HepG2 (cell line): ENCODE measurements around the gene SMG7. TPM values are rescaled to one million over a fixed set of nuclear protein-coding genes. Genes with fewer than 3 reads are reported as not detected.

Experiments used
- ATAC-seq: fragments of 200-7000 bp; cut with Tn5 transposase; 3 replicates; pipeline ENCODE4 v1.9.1; 2020; ENCODE audit warnings: mild to moderate bottlenecking, moderate library complexity
- BruUV-seq: library from RNA; stranded (reverse); fragments of 400-500 nt; replicated peaks from 2 replicates; lab custom pipeline; 2021; lab: Mats Ljungman, UMichigan
- CTCF ChIA-PET: fragments of 300-600 bp; formaldehyde crosslinking; extraction: SDS; loops from one replicate; lab custom pipeline; 2021; ENCODE audit warnings: low total read pairs, inconsistent platforms, low intra/inter-chr PET ratio; lab: Yijun Ruan, JAX
- POLR2A ChIA-PET: fragments of 350-600 bp; sonication (Branson Sonifier 250); formaldehyde crosslinking; loops from one replicate; lab custom pipeline; 2020; ENCODE audit warnings: antibody characterized with exemption, inconsistent platforms; lab: Yijun Ruan, JAX
- DNase-seq: peaks from one replicate; pipeline ENCODE4 v3.0.0-alpha.2; 2015; ENCODE audit warnings: low spot score
- FAIRE-seq: peaks from 3 replicates; lab custom pipeline; 2011; peaks lifted over from hg19 to GRCh38; lab: Jason Lieb, UNC
- H2AFZ ChIP-seq: one replicate; pipeline ENCODE4 v1.6.1; 2011; ENCODE audit warnings: low read length, inconsistent platforms
- H3K27ac ChIP-seq: fragments of 300-600 bp; 3 replicates; pipeline ENCODE4 v1.8.0; 2011; ENCODE audit warnings: mixed run types, mild to moderate bottlenecking, mixed read lengths, low read length, inconsistent platforms; ENCODE audit not compliant: insufficient read depth; ENCODE audit errors: extremely low read length
- H3K27me3 ChIP-seq, 2 experiments: fragments of 200-600 bp in 1 of 2; 2 replicates in 1 of 2; 3 replicates in 1 of 2; pipeline versions ENCODE4 v1.6.0 to v1.8.0; 2011; ENCODE audit warnings: low read length in 2 of 2, mild to moderate bottlenecking in 2 of 2, moderate library complexity in 2 of 2, inconsistent platforms in 1 of 2; ENCODE audit not compliant: insufficient read depth in 2 of 2, control insufficient read depth in 1 of 2
- H3K36me3 ChIP-seq, 2 experiments: fragments of 200-600 bp in 1 of 2; replicated peaks in 1 of 2; 2 replicates in 1 of 2; 3 replicates in 1 of 2; pipeline versions ENCODE4 v1.5.1 to v1.8.0; 2011; ENCODE audit warnings: low read length in 2 of 2, inconsistent platforms in 1 of 2; ENCODE audit not compliant: insufficient read depth in 2 of 2, control insufficient read depth in 1 of 2
- H3K4me1 ChIP-seq: 2 replicates; pipeline ENCODE4 v1.5.1; 2012; ENCODE audit warnings: low read length, inconsistent platforms; ENCODE audit not compliant: insufficient read depth
- H3K4me2 ChIP-seq: 2 replicates; pipeline ENCODE4 v1.6.0; 2011; ENCODE audit warnings: low read depth, low read length, inconsistent platforms
- H3K4me3 ChIP-seq, 3 experiments: fragments of 200-600 bp in 1 of 3; sonication (generic), shearing (Covaris generic) in 1 of 3; replicated peaks in 1 of 3; 2 replicates each; pipeline ENCODE4 v1.5.1; 2011 to 2016; ENCODE audit warnings: low read length in 3 of 3, inconsistent platforms in 2 of 3, low read depth in 2 of 3, mild to moderate bottlenecking in 2 of 3, control low read depth in 1 of 3, mixed read lengths in 1 of 3; ENCODE audit not compliant: insufficient read depth in 1 of 3
- H3K79me2 ChIP-seq: one replicate; pipeline ENCODE4 v1.6.1; 2011; ENCODE audit warnings: low read length, inconsistent platforms; ENCODE audit not compliant: insufficient read depth
- H3K9ac ChIP-seq: 2 replicates; pipeline ENCODE4 v1.6.0; 2011; ENCODE audit warnings: mild to moderate bottlenecking, low read depth, low read length, inconsistent platforms; ENCODE audit not compliant: insufficient read depth
- H3K9me3 ChIP-seq: 2 replicates; pipeline ENCODE4 v1.5.1; 2012; ENCODE audit warnings: mild to moderate bottlenecking, low read length
- H4K20me1 ChIP-seq: 2 replicates; pipeline ENCODE4 v1.6.0; 2011; ENCODE audit warnings: inconsistent platforms, mild to moderate bottlenecking, low read length, moderate library complexity; ENCODE audit not compliant: insufficient read depth
- GABPB1 ChIP-seq: IDR thresholded peaks from 2 replicates; pipeline ENCODE4 v1.6.1; 2016; ENCODE audit warnings: mild to moderate bottlenecking, missing genetic modification reagents, moderate library complexity, missing compliant biosample characterization
- NR2F2 ChIP-seq: IDR thresholded peaks from 2 replicates; pipeline ENCODE4 v1.6.1; 2012; ENCODE audit warnings: low read depth, inconsistent platforms, borderline replicate concordance
- PHF21A ChIP-seq: sonication (generic); formaldehyde crosslinking; IDR thresholded peaks from 2 replicates; pipeline ENCODE4 v1.5.0; 2020; ENCODE audit warnings: mild to moderate bottlenecking, missing genetic modification reagents
- SALL1 ChIP-seq: sonication (generic); formaldehyde crosslinking; IDR thresholded peaks from 2 replicates; pipeline ENCODE4 v1.8.0; 2022; ENCODE audit warnings: mild to moderate bottlenecking, missing genetic modification reagents
- ZBTB21 ChIP-seq: sonication (generic); formaldehyde crosslinking; IDR thresholded peaks from 2 replicates; pipeline ENCODE4 v1.4.0; 2020; ENCODE audit warnings: missing genetic modification reagents
- ZNF136 ChIP-seq: sonication (generic); formaldehyde crosslinking; IDR thresholded peaks from 2 replicates; pipeline ENCODE4 v1.8.1; 2022; ENCODE audit warnings: low read depth, mild to moderate bottlenecking, moderate library complexity, missing genetic modification reagents
- ZNF572 ChIP-seq: sonication (generic); formaldehyde crosslinking; IDR thresholded peaks from 2 replicates; pipeline ENCODE4 v1.5.1; 2020; ENCODE audit warnings: mild to moderate bottlenecking, missing genetic modification reagents
- ZNF777 ChIP-seq: sonication (generic); formaldehyde crosslinking; IDR thresholded peaks from 2 replicates; pipeline ENCODE4 v1.4.0; 2020; ENCODE audit warnings: missing genetic modification reagents
- WGBS: methylation state at CpG from one replicate; pipeline ENCODE4 v1.1.6; 2017; ENCODE audit warnings: low lambda C conversion rate; 5-methylcytosine and 5-hydroxymethylcytosine counted together
- in situ Hi-C: cut with HindIII; loops from 2 replicates; pipeline ENCODE4 v1.10.0; 2017; ENCODE audit warnings: low pct_unique_long_range_greater_than_20kb; ENCODE audit not compliant: extremely low pct_ligation_motif_present
- intact Hi-C: fragments of 100-400 bp; cut with micrococcal nuclease; formaldehyde crosslinking; loops from one replicate; pipeline ENCODE4 v1.10.0; 2022; ENCODE audit not compliant: unreplicated experiment
- polyA plus RNA-seq, 8 experiments: library from polyadenylated mRNA; depleted of rRNA in 3 of 8; stranded (reverse) in 7 of 8; unstranded in 1 of 8; fragments of >200 nt; fragmentation: Illumina TruSeq in 4 of 8; extraction: Trizol in 4 of 8; gene quantifications; 2 replicates each; pipeline versions ENCODE4 v1.2.1 to v1.2.3, GENCODE V29; 2011 to 2016; ENCODE audit warnings: low read depth in 4 of 8, missing spikeins in 1 of 8, mixed read lengths in 1 of 8; ENCODE audit not compliant: insufficient read depth in 1 of 8
- total RNA-seq, 5 experiments: library from RNA; depleted of rRNA; stranded (reverse); fragments of >200 nt; fragmentation: Illumina TruSeq; extraction: Trizol; gene quantifications; 2 replicates each; pipeline ENCODE4 v1.2.3, GENCODE V29; 2016; ENCODE audit warnings: low read depth in 1 of 5
- TF ChIP-seq, protein P1 (sequence below): sonication (generic); formaldehyde crosslinking; conservative IDR thresholded peaks from 2 replicates; pipeline ENCODE4 v1.5.0; 2020; ENCODE audit warnings: missing genetic modification reagents
- TF ChIP-seq, protein P2 (sequence below): sonication (generic); formaldehyde crosslinking; IDR thresholded peaks from 2 replicates; pipeline ENCODE4 v1.5.0; 2020; ENCODE audit warnings: missing genetic modification reagents
- TF ChIP-seq, protein P3 (sequence below): IDR thresholded peaks from 2 replicates; pipeline ENCODE4 v1.6.1; 2016; ENCODE audit warnings: low read depth
- TF ChIP-seq, protein P4 (sequence below): sonication (generic); formaldehyde crosslinking; IDR thresholded peaks from 2 replicates; pipeline ENCODE4 v1.8.0; 2022; ENCODE audit warnings: missing genetic modification reagents, low read depth, mild to moderate bottlenecking, borderline replicate concordance

The SMG7 gene
- total and polyA plus RNA-seq, 2 of the 13 experiments (the other 11 are each of a cell fraction or from before 2014, with no cell fraction given): 14.9 to 27.9 TPM

DNA sequence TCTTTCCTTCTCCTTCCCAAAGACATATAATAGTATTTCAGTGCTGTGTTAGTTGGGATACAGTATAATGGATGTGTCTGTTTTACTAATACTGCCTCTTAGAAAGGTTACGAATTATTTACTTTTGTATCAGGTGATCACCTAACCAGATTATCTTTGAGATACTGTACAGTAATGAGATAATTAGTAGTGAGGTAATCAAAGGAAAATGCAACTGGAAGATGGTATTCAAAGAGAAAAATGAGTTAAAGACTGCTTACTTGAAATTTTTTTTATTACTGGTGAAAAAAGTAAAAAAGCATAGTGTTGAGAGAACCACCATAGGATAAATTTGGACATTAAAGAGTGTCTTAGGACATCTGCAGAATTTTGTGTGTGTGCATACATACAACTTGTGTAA lies 10.9 kb downstream of the SMG7 start:
- CTCF ChIA-PET: no interaction called here
- intact Hi-C loops (no loop called here), in situ Hi-C loops (no loop called here)
- Histone ChIP-seq H3K4me3 (no peak overlapping the region), H4K20me1 (peaks cover 4% of the 10 kb centered on the region; the same call in 1 of the 2 replicates), H3K4me2 (no peak overlapping the region), H2AFZ (no peak overlapping the region), H3K9ac (no peak overlapping the region), H3K9me3 (no peaks in the 10 kb centered on the region), H3K79me2 (peaks cover 99% of the 10 kb centered on the region), H3K27ac (no peak overlapping the region), H3K36me3 (peaks cover 0 to 4% of the 10 kb centered on the region in 2 experiments; a peak in 2 of 5 replicates), H3K4me1 (peaks cover 28% of the 10 kb centered on the region; the same call in 1 of the 2 replicates), H3K27me3 (no peaks in the 10 kb centered on the region)
- WGBS: 88% methylated on average over 1 of the region's 1 CpG
- BruUV-seq: no TSS peak
- ATAC-seq (no peak), DNase-seq (no peak), FAIRE-seq (no peak)
- TF ChIP-seq PHF21A (CRISPR knock-in tag): no peak
- POLR2A ChIA-PET: no interaction called here

DNA sequence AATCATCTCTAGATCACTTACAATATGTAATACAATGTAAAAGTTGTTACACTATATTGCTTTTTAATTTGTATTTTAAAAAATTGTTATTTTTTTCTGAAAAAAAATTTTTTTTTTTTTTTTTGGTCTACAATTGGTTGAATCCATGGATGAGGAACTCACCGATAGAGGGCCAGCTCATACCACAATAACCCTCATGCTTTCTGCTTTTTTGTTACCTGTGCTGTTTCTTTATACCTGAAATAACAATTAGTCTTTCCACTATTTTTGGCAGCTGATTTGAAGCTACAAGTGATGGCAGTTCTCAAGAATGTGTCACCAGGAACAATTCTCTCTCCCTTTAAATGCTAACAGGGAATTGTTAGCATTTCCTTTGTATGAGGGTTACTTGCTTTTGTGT lies 12.0 kb downstream of the SMG7 start:
- H3K4me2 ChIP-seq: no peak overlapping the region
- no peaks in the 10 kb centered on the region for H3K27me3 ChIP-seq
- intact Hi-C loops (no loop called here), in situ Hi-C loops (no loop called here)
- H3K27ac ChIP-seq: no peak overlapping the region
- WGBS: 92% methylated on average over 1 of the region's 1 CpG
- no peak for DNase-seq
- ATAC-seq: no peak
- ChIA-PET POLR2A (no interaction called here), CTCF (no interaction called here)
- H3K4me1 ChIP-seq: peaks cover 23% of the 10 kb centered on the region; the same call in 1 of the 2 replicates
- H3K79me2 ChIP-seq: peaks cover 97% of the 10 kb centered on the region
- no TSS peak for BruUV-seq
- peaks cover 0 to 4% of the 10 kb centered on the region in 2 experiments; a peak in 1 of 5 replicates for H3K36me3 ChIP-seq
- H4K20me1 ChIP-seq: peaks cover 4% of the 10 kb centered on the region; the same call in 1 of the 2 replicates
- no peaks in the 10 kb centered on the region for H3K9me3 ChIP-seq
- no peak for FAIRE-seq
- H3K9ac ChIP-seq: no peak overlapping the region
- H3K4me3 ChIP-seq: no peak overlapping the region
- no peak overlapping the region for H2AFZ ChIP-seq
- TF ChIP-seq SALL1 (CRISPR knock-in tag) (no peak), ZNF136 (CRISPR knock-in tag) (no peak), ZNF572 (CRISPR knock-in tag) (no peak), ZBTB21 (no peak), ZNF777 (CRISPR knock-in tag) (no peak), GABPB1 (CRISPR knock-in tag) (no peak), NR2F2 (no peak)
- TF ChIP-seq, protein P1, sequence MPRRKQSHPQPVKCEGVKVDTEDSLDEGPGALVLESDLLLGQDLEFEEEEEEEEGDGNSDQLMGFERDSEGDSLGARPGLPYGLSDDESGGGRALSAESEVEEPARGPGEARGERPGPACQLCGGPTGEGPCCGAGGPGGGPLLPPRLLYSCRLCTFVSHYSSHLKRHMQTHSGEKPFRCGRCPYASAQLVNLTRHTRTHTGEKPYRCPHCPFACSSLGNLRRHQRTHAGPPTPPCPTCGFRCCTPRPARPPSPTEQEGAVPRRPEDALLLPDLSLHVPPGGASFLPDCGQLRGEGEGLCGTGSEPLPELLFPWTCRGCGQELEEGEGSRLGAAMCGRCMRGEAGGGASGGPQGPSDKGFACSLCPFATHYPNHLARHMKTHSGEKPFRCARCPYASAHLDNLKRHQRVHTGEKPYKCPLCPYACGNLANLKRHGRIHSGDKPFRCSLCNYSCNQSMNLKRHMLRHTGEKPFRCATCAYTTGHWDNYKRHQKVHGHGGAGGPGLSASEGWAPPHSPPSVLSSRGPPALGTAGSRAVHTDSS (CRISPR knock-in tag): no peak
- TF ChIP-seq, protein P2, sequence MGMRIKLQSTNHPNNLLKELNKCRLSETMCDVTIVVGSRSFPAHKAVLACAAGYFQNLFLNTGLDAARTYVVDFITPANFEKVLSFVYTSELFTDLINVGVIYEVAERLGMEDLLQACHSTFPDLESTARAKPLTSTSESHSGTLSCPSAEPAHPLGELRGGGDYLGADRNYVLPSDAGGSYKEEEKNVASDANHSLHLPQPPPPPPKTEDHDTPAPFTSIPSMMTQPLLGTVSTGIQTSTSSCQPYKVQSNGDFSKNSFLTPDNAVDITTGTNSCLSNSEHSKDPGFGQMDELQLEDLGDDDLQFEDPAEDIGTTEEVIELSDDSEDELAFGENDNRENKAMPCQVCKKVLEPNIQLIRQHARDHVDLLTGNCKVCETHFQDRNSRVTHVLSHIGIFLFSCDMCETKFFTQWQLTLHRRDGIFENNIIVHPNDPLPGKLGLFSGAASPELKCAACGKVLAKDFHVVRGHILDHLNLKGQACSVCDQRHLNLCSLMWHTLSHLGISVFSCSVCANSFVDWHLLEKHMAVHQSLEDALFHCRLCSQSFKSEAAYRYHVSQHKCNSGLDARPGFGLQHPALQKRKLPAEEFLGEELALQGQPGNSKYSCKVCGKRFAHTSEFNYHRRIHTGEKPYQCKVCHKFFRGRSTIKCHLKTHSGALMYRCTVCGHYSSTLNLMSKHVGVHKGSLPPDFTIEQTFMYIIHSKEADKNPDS: no peak
- TF ChIP-seq, protein P3, sequence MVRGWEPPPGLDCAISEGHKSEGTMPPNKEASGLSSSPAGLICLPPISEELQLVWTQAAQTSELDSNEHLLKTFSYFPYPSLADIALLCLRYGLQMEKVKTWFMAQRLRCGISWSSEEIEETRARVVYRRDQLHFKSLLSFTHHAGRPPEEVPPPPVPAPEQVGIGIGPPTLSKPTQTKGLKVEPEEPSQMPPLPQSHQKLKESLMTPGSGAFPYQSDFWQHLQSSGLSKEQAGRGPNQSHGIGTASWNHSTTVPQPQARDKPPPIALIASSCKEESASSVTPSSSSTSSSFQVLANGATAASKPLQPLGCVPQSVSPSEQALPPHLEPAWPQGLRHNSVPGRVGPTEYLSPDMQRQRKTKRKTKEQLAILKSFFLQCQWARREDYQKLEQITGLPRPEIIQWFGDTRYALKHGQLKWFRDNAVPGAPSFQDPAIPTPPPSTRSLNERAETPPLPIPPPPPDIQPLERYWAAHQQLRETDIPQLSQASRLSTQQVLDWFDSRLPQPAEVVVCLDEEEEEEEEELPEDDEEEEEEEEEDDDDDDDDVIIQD: no peak
- TF ChIP-seq, protein P4, sequence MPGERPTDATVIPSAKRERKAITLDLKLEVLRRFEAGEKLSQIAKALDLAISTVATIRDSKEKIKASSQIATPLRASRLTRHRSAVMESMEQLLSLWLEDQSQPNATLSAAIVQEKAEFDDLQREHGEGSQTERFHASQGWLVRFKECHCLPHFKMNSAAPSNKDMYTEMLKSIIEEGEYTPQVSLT (CRISPR knock-in tag): no peak
